ENCODE measurements around the gene MPDU1. TPM values are rescaled to one million over a fixed set of nuclear protein-coding genes. Genes with fewer than 3 reads are reported as not detected.

The MPDU1 gene
- total RNA-seq, 1 experiment from 2014 or later: 71.0 TPM

DNA sequence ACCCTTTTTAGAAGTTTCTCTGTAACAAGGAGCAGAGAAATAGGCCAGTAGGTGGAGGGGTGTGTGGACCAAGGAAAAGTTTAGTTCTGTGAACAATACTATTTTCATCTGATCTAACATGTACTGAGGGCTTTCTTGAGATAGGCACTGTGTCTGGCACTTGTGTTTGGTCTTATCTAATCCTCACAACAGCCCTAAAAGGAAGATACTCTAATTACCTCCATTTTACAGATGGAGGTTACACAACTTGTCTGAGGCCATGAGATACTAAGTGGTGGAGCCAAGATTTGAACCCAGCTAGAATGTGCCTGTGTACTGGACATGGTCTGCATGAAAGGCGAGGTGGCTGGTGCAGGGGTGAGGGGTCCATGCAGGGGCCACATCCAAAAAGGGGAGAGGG, 30.3 kb upstream of the MPDU1 start:
- no peaks in the 10 kb centered on the region for H3K36me3 ChIP-seq (ENCODE audit: low read depth, low read length)
- ChIA-PET CTCF (no interaction called here), POLR2A (ENCODE audit: unreplicated experiment) (no interaction called here)
- H3F3A ChIP-seq (ENCODE audit: low read length, unreplicated experiment): no peaks in the 10 kb centered on the region
- intact Hi-C loops (cut with micrococcal nuclease): no loop called here
- H3K4me2 ChIP-seq (ENCODE audit: low read length): no peak overlapping the region
- no peaks in the 10 kb centered on the region for H4K20me1 ChIP-seq (ENCODE audit: low read length)
- ATAC-seq (no peak), DNase-seq (no peak)
- peaks cover 13% of the 10 kb centered on the region for H3K4me1 ChIP-seq (ENCODE audit: insufficient read depth, low read length)
- H2AFZ ChIP-seq (ENCODE audit: low read length): no peak overlapping the region
- no peaks in the 10 kb centered on the region for H3K27me3 ChIP-seq (ENCODE audit: low read length)
- no TSS peak for BruUV-seq (replicated peaks)
- H3K9ac ChIP-seq (ENCODE audit: low read length): no peak overlapping the region
- no peaks in the 10 kb centered on the region for H3K79me2 ChIP-seq (ENCODE audit: low read length)
- no peaks in the 10 kb centered on the region for H3K9me2 ChIP-seq (replicated peaks; ENCODE audit: low read length)
- no peak overlapping the region for H3K27ac ChIP-seq (ENCODE audit: low read length)
- H3K9me3 ChIP-seq (ENCODE audit: low read length): no peaks in the 10 kb centered on the region
- TF ChIP-seq EZH2 (IDR thresholded peaks at IDR 0.05; ENCODE audit: low read length, unreplicated experiment): no peak
- TF ChIP-seq, protein P1, sequence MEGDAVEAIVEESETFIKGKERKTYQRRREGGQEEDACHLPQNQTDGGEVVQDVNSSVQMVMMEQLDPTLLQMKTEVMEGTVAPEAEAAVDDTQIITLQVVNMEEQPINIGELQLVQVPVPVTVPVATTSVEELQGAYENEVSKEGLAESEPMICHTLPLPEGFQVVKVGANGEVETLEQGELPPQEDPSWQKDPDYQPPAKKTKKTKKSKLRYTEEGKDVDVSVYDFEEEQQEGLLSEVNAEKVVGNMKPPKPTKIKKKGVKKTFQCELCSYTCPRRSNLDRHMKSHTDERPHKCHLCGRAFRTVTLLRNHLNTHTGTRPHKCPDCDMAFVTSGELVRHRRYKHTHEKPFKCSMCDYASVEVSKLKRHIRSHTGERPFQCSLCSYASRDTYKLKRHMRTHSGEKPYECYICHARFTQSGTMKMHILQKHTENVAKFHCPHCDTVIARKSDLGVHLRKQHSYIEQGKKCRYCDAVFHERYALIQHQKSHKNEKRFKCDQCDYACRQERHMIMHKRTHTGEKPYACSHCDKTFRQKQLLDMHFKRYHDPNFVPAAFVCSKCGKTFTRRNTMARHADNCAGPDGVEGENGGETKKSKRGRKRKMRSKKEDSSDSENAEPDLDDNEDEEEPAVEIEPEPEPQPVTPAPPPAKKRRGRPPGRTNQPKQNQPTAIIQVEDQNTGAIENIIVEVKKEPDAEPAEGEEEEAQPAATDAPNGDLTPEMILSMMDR (conservative IDR thresholded peaks at IDR 0.05; ENCODE audit: low read depth, low read length): no peak
- no peak for TF ChIP-seq EZH2phosphoT487 (IDR thresholded peaks at IDR 0.05; ENCODE audit: borderline replicate concordance, low read length)
- no peak overlapping the region for H3K4me3 ChIP-seq (ENCODE audit: low read length)

DNA sequence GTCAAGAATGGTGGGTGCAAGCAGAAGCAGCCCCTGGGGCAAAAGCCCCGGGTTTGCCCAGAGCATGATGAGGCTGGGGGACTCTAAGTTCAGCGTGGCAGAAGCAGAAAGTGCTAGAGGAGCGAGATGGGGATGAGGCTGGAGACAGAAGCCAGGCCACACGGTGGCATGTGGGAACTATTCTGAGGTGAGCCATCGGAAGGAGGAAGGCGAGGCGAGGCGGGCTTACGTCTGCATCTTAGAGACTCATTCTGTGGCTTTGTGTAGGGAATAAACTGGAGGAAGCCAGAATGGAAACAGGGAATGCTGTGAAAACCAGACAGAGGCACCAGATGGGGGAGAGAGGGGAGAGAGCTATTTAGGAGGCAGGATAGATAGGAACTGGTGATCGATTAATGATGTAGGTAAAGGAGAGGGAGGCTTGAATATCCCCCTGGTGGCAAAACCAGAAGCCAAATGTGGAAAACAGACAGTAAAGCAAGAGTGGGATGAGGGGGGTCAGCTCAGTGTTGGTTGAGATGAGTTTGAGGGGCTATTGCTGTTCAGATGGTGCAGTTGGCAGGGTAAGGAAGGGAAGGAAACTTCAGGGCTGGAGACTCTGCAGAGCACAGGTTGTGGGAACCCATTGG, 28.2 kb upstream of the MPDU1 start:
- Histone ChIP-seq H3K27ac (ENCODE audit: low read length) (no peak overlapping the region), H3F3A (ENCODE audit: low read length, unreplicated experiment) (no peaks in the 10 kb centered on the region), H3K27me3 (ENCODE audit: low read length) (no peaks in the 10 kb centered on the region), H2AFZ (ENCODE audit: low read length) (no peak overlapping the region), H3K36me3 (ENCODE audit: low read depth, low read length) (no peaks in the 10 kb centered on the region), H3K79me2 (ENCODE audit: low read length) (no peaks in the 10 kb centered on the region), H3K4me3 (ENCODE audit: low read length) (no peak overlapping the region), H3K4me1 (ENCODE audit: insufficient read depth, low read length) (peaks cover 16% of the 10 kb centered on the region), H3K9ac (ENCODE audit: low read length) (no peak overlapping the region), H3K9me2 (replicated peaks; ENCODE audit: low read length) (no peaks in the 10 kb centered on the region), H3K9me3 (ENCODE audit: low read length) (no peaks in the 10 kb centered on the region), H3K4me2 (ENCODE audit: low read length) (no peak overlapping the region), H4K20me1 (ENCODE audit: low read length) (no peaks in the 10 kb centered on the region)
- intact Hi-C loops (cut with micrococcal nuclease): no loop called here
- DNase-seq: no peak
- ChIA-PET POLR2A (ENCODE audit: unreplicated experiment) (no interaction called here), CTCF (no interaction called here)
- ATAC-seq: no peak
- TF ChIP-seq EZH2phosphoT487 (IDR thresholded peaks at IDR 0.05; ENCODE audit: borderline replicate concordance, low read length) (no peak), EZH2 (IDR thresholded peaks at IDR 0.05; ENCODE audit: low read length, unreplicated experiment) (no peak)
- TF ChIP-seq, protein P1 (conservative IDR thresholded peaks at IDR 0.05; ENCODE audit: low read depth, low read length): peak; percentile 20; the same call in 1 of the 2 replicates
- BruUV-seq (replicated peaks): no TSS peak

DNA sequence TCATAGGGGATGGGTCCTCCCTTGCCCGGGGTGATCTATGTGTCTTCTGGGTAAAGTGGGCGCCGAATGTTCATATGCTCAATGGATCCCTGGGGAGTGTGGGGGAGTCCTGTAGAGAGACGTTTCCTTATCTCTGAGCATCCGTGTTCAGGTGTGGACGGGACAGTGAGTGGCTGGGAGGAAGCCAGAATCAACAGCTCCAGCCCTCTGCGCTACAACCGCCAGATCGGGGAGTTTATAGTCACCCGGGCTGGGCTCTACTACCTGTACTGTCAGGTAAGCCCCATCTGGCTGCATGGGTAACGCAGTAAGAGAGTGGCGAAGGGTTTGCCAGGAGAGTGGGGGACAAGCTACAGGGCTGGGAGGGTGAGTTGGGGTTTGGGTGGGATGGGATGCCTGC, 27.0 kb upstream of the MPDU1 start:
- Histone ChIP-seq H3K4me3 (ENCODE audit: low read length) (no peak overlapping the region), H3K9ac (ENCODE audit: low read length) (no peak overlapping the region), H3F3A (ENCODE audit: low read length, unreplicated experiment) (no peaks in the 10 kb centered on the region), H3K9me2 (replicated peaks; ENCODE audit: low read length) (no peaks in the 10 kb centered on the region), H2AFZ (ENCODE audit: low read length) (no peak overlapping the region), H3K79me2 (ENCODE audit: low read length) (no peaks in the 10 kb centered on the region), H4K20me1 (ENCODE audit: low read length) (no peaks in the 10 kb centered on the region), H3K9me3 (ENCODE audit: low read length) (no peaks in the 10 kb centered on the region), H3K27me3 (ENCODE audit: low read length) (no peaks in the 10 kb centered on the region), H3K27ac (ENCODE audit: low read length) (no peak overlapping the region), H3K4me2 (ENCODE audit: low read length) (no peak overlapping the region), H3K4me1 (ENCODE audit: insufficient read depth, low read length) (peaks cover 20% of the 10 kb centered on the region), H3K36me3 (ENCODE audit: low read depth, low read length) (no peaks in the 10 kb centered on the region)
- DNase-seq: no peak
- TF ChIP-seq, protein P1 (conservative IDR thresholded peaks at IDR 0.05; ENCODE audit: low read depth, low read length): no peak
- TF ChIP-seq EZH2 (IDR thresholded peaks at IDR 0.05; ENCODE audit: low read length, unreplicated experiment) (no peak), EZH2phosphoT487 (IDR thresholded peaks at IDR 0.05; ENCODE audit: borderline replicate concordance, low read length) (no peak)
- ChIA-PET CTCF (no interaction called here), POLR2A (ENCODE audit: unreplicated experiment) (no interaction called here)
- ATAC-seq: no peak
- BruUV-seq (replicated peaks): no TSS peak
- intact Hi-C loops (cut with micrococcal nuclease): no loop called here
